ENCODE measurements around the gene ESD.
"Not testable (repeated sequence)": the region's sequence is repeated elsewhere in the genome, so short reads cannot be mapped to it uniquely, and the experiment has no call there.

The ESD gene

DNA sequence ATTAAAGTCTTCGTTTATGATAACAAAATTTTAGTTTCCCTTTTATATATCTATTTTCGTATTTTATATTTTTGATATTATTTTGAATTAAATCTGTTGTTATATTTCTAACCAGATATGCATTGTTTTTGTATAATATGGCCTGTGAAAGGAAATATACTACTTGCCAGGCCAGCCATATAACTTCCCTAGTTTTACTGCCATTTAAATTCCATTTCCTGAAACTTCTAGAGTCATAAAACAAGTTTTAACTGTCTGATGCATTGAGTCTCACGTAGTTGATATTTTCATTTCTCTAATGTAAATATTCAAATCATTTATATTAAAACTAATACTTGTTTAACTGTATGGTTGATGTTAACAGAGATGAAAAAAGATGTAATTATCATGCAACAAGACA is 13.5 kb downstream of the ESD start:
- DNase-seq, result no peak

DNA sequence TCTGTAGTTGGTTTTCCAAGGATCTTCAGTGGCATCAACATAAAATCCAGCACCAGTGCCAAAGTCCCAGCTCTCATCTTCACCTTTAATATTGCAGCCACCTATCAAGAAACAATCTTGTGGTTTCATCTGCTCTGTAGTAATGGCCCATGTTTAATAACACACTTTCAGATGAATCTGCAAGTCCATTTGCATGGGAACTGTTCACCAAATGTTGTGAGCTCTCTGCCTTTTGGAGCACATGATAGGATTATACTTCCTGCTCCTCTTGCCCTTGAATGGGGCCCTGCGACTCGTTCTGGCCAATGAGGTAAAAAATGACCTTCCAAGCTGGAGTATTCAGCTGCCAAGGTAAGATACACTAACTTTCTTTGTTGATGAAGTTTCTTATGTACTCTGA is 14.3 kb downstream of the ESD start:
- DNase-seq, result no peak

DNA sequence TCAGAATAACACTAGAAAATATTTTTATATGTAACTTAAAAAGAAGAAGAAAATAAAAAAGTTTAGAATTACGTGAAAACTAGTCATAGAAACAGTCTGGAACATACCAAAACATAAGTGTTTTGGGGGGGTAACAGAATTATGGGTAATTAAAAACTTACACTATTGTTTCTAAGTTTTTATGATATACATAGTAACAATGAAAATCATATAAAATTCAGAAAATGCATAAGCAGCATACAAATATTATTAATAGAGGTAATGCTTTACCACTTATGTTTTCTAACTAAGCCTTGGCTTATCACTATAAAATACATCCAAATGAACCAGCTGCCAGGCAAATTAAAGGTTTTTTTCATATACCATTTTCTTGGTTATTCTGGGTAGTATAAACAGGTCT is 14.9 kb downstream of the ESD start:
- no peak for DNase-seq

- no peak for DNase-seq
Observed at GRCh38 chr13:46778890-46779289, 18.1 kb downstream of the ESD start.

- no peak for DNase-seq
Observed at GRCh38 chr13:46778095-46778494, 18.9 kb downstream of the ESD start.

- DNase-seq, result no peak
Observed at GRCh38 chr13:46775385-46776107, 21.4 kb downstream of the ESD start.

GRCh38 chr13:46773541-46773940 is 23.4 kb downstream of the ESD start:
- DNase-seq, result no peak

- DNase-seq, result no peak
Observed at GRCh38 chr13:46771693-46772092, 25.3 kb downstream of the ESD start.

DNA sequence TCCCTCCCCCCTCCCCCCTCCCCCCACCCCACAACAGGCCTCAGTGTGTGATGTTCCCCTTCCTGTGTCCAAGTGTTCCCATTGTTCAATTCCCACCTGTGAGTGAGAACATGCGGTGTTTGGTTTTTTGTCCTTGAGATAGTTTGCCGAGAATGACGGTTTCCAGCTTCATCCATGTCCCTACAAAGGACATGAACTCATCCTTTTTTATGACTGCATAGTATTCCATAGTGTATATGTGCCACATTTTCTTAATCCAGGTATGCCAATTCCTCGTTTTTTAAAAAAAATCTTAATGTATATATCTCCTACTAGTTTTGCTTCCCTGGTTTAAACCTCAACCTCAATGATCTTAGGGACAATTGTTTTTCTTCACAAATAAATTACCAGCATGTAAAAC is 27.0 kb downstream of the ESD start:
- not testable (repeated sequence) for DNase-seq

DNA sequence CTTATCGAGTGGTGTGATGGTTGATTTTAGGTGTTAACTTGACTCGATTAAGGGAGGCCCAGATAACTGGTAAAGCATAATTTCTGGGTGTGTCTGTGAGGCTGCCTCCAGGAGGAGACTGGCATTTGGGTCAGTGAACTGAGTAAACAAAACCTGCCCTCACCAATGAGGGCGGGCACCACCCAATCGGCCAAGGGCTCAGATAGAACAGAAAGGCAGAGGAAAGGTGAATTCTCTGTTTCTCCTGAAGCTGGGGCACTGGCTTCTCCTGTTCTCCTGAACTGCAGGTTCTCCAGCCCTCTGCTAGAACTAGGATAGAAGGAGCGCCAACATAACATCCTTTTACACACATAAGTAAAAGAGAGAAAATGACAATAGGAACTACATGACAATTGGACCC is 35.1 kb downstream of the ESD start:
- DNase-seq, result no peak

DNA sequence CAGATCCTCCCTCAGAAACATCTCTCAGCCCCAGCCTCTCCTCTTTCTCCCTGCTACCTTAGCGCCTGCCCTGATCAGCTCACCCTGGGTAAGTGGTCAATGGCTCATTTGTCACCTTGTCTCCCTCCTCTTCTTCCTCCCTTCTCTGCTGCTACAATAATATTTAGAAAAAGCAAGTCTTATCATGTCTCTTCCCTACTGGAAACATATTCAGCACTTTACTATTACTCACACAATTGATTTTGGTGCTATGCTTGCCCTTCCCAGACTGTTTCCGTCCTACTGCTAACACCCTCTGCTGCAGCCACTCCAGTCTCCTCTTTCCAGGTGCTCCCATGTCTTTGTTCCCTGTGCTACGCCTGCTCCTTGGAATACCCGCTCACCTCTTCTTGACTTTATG is 35.8 kb downstream of the ESD start:
- no peak for DNase-seq

- DNase-seq, result no peak
Observed at GRCh38 chr13:46759846-46760245, 37.1 kb downstream of the ESD start.

- no peak for DNase-seq
Observed at GRCh38 chr13:46757640-46758039, 39.3 kb downstream of the ESD start.

DNA sequence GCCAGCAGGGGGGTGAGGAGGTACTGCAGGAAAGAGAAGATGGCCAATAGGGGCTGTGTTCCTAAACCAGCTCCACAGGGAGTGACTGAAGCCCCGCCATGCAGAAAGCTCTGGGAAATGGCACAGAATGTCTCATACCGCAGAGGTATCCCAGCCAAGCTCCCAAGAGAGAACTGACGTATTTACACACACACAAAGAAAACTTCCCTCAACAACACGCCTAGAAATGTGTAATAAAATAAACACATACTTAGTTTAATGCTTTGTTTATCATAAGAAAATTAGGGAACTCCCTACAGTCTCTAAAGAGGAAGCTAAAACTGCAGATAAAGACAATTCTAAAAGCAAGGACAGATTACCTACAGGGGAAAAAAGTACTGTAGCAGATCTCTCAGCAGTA is 40.0 kb downstream of the ESD start:
- no peak for DNase-seq

DNA sequence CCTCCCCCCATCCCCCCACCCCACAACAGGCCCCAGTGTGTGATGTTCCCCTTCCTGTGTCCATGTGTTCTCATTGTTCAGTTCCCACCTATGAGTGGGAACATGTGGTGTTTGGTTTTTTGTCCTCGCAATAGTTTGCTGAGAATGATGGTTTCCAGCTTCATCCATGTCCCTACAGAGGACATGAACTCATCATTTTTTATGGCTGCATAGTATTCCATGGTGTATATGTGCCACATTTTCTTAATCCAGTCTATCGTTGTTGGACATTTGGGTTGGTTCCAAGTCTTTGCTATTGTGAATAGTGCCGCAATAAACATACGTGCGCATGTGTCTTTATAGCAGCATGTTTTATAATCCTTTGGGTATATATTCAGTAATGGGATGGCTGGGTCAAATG is 41.5 kb downstream of the ESD start:
- DNase-seq, result not testable (repeated sequence)

DNA sequence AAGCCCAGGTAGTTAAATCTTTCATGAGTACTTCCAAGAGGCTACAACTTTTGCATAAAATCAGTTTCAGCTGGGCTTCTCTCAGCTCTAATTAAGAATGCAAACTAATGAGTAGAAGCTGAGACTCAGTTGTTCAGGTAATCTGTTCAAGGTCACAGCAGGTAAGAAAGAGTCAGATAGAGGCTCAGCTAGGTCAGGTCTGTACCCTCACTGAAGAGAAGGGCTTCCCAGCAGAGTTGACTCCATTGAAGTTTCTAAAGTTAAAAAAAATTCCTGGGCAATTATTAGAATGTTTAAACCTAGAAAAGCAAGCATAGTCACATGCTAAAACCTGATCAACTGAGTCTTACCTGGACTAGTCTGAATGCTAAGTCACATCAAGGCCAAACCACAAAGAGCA is 42.1 kb downstream of the ESD start:
- no peak for DNase-seq

DNA sequence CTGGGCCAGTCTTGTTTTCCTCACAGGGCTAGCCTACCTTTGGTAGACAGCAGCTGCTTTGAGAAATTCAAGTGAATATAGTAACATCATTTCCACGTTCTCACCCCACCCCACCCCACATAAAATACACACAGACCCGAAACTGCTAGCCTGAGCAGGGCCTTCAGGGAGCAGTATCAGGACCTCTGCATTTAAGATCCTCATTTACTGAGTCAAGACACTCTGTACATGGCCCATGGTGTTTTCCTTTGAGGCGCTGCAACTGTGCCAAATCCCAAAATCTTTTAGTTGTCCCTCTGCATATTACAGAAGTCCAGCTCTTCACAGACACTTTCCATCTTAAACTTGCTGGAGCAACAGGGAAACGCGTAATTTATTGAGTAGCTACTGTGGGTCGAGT is 43.0 kb downstream of the ESD start:
- no peak for DNase-seq

GRCh38 chr13:46753137-46753536 is 43.8 kb downstream of the ESD start:
- no peak for DNase-seq

GRCh38 chr13:46751811-46752635 is 44.9 kb downstream of the ESD start:
- no peak for DNase-seq

- no peak for DNase-seq
Observed at GRCh38 chr13:46749951-46750350, 47.0 kb downstream of the ESD start.

DNA sequence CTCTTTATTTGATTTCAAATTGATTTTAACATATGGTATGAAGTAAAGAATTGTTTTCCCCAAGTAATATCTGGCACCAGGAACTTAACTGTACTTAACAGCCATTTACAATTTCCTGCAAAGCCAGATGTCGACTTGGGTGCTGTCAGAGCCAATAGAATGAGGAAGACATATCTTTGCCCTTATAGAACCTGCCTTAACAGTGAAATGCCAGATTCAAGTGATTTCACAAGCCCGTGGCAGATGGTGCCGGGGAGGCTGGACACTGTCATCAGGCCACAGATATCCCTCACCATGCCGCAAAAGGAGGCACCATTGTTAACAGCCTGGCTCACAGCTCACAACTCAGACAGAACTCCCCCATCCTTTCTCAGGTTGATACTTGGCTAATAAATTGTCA is 48.7 kb downstream of the ESD start:
- DNase-seq, result no peak

DNA sequence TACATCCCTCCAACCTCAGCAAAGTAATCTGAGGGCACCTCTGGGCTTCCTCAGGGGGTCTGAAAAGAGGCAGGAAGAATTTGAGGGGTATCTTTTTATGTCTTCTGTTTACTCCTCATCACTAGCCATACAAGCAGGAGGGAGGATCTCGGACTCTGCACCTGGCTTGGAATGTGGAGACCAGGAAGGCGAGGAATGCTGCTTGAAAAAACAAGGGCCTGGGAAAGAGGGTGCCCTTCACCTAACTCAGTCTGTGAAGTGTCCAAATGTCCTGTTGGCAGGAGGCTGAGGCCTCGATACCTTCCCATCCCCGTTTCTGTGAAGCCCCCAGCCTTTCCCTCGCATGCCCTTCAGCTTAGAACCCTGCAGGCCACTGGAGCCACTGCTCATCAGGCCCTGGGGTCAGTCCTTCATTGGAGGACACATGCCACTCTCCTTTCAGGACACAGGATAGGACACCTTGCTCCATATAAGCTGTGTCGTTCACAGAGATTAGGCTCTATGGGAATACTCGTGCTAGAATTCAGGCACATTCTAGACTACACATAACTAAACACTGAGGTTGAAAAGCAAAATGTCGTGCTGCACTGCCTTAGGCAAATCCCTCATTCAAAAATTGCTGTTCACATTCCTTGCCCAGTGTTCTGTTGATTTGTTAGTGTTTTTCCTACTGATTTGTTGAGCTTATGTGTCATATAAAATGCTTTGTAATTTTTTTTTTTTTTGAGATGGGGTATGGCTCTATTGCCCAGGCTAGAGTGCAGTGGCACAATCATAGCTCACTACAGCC is 49.7 kb downstream of the ESD start:
- no peak for DNase-seq

DNA sequence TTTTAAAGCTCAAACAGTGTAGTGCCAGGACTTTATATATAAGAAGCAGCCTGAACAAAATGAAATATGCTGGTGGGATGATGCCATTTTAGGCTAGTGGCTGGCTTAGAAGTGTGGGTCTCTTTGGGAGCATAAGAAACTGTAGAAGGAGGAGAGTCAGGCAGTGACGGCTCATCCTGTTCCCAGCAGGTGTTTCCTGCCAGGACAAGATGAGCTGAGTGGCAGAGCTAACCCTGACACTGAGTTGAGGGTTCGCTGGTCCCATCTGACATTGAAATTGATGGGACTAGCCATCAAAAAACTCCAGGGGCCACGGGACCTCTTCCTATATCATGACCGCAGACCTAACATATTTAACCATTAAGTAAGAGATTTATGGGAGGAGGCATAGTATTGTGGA is 51.3 kb downstream of the ESD start:
- DNase-seq, result no peak

DNA sequence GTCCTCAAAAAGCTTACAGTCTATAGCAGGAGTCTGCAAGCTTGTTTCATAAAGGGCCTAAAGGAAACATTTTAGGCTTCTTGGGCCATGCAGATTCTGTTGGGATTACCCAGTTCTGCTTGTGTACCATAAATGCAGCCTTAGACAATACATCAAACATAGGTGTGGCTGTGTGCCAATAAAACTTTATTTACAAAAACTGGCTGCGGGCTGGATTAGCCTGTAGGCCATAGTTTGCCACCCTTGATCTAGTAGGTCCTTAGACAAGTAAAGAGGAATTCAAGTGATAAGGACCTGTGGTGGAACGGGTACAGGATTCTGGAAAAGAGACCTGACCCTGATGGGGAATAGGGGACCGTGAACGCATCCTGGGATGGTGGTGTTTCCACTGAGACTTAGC is 51.9 kb downstream of the ESD start:
- no peak for DNase-seq

Measured in NCI-H2029 (cell line).